Keratinocyte (primary cell): ENCODE results near the gene SCAI. TPM values are rescaled to one million over a fixed set of nuclear protein-coding genes. Genes with fewer than 3 reads are reported as not detected.
"Not testable (repeated sequence)": the region's sequence is repeated elsewhere in the genome, so short reads cannot be mapped to it uniquely, and the experiment has no call there.

Experiments used
- DNase-seq: peaks from one replicate; pipeline ENCODE4 v3.0.0-alpha.2; 2011; ENCODE audit warnings: low read depth, missing footprints, low spot score
- FAIRE-seq: peaks from 2 replicates; lab custom pipeline; 2011; peaks lifted over from hg19 to GRCh38; lab: Jason Lieb, UNC
- H2AFZ ChIP-seq: 2 replicates; pipeline ENCODE4 v1.6.0; 2012; ENCODE audit warnings: low read length, control low read depth, inconsistent platforms; ENCODE audit not compliant: control insufficient read depth
- H3K27ac ChIP-seq: 2 replicates; pipeline ENCODE4 v1.5.1; 2011; ENCODE audit warnings: low read length; ENCODE audit not compliant: control insufficient read depth, insufficient read depth
- H3K27me3 ChIP-seq: 3 replicates; pipeline ENCODE4 v1.6.0; 2011; ENCODE audit warnings: low read length; ENCODE audit not compliant: control insufficient read depth, insufficient read depth; ENCODE audit errors: extremely low read depth
- H3K36me3 ChIP-seq, 2 experiments: 2 replicates in 1 of 2; 3 replicates in 1 of 2; pipeline ENCODE4 v1.5.1; 2011; ENCODE audit warnings: low read length in 2 of 2, mild to moderate bottlenecking in 1 of 2; ENCODE audit not compliant: control insufficient read depth in 2 of 2, insufficient read depth in 2 of 2; ENCODE audit errors: extremely low read depth in 1 of 2
- H3K4me1 ChIP-seq: 3 replicates; pipeline ENCODE4 v1.5.1; 2011; ENCODE audit warnings: low read length; ENCODE audit not compliant: control insufficient read depth, insufficient read depth; ENCODE audit errors: extremely low read depth
- H3K4me2 ChIP-seq: 3 replicates; pipeline ENCODE4 v1.6.0; 2011; ENCODE audit warnings: low read depth, low read length; ENCODE audit not compliant: control insufficient read depth, insufficient read depth; ENCODE audit errors: extremely low read depth
- H3K4me3 ChIP-seq, 3 experiments: fragments of 200-600 bp in 1 of 3; sonication (generic) in 1 of 3; 2 replicates in 2 of 3; 3 replicates in 1 of 3; pipeline ENCODE4 v1.5.1; 2011 to 2016; ENCODE audit warnings: low read length in 3 of 3, mild to moderate bottlenecking in 3 of 3, control low read depth in 2 of 3, inconsistent platforms in 1 of 3, low read depth in 1 of 3, mixed read lengths in 1 of 3, mixed run types in 1 of 3, moderate library complexity in 1 of 3; ENCODE audit not compliant: control insufficient read depth in 2 of 3, insufficient read depth in 2 of 3; ENCODE audit errors: extremely low read depth in 1 of 3
- H3K79me2 ChIP-seq: 2 replicates; pipeline ENCODE4 v1.6.0; 2012; ENCODE audit warnings: low read length; ENCODE audit not compliant: control insufficient read depth, insufficient read depth
- H3K9ac ChIP-seq: 3 replicates; pipeline ENCODE4 v1.6.0; 2011; ENCODE audit warnings: low read length; ENCODE audit not compliant: control insufficient read depth, insufficient read depth; ENCODE audit errors: extremely low read depth
- H3K9me1 ChIP-seq: 3 replicates; pipeline ENCODE4 v1.6.0; 2011; ENCODE audit warnings: low read length; ENCODE audit not compliant: control insufficient read depth, insufficient read depth; ENCODE audit errors: extremely low read depth
- H3K9me3 ChIP-seq: 2 replicates; pipeline ENCODE4 v1.5.1; 2012; ENCODE audit warnings: low read depth, low read length; ENCODE audit not compliant: control insufficient read depth
- H4K20me1 ChIP-seq: 3 replicates; pipeline ENCODE4 v1.6.0; 2011; ENCODE audit warnings: low read length; ENCODE audit not compliant: control insufficient read depth, insufficient read depth; ENCODE audit errors: extremely low read depth
- CTCF ChIP-seq, 3 experiments: IDR thresholded peaks in 1 of 3; conservative IDR thresholded peaks in 1 of 3; optimal IDR thresholded peaks in 1 of 3; 2 replicates in 2 of 3; 3 replicates in 1 of 3; pipeline versions ENCODE3 to v1.5.1; 2011; ENCODE audit warnings: low read length in 3 of 3, mild to moderate bottlenecking in 3 of 3, moderate library complexity in 2 of 3, control low read depth in 1 of 3, inconsistent platforms in 1 of 3; ENCODE audit not compliant: insufficient read depth in 2 of 3; ENCODE audit errors: extremely low read depth in 1 of 3
- EZH2 ChIP-seq: IDR thresholded peaks from one replicate; pipeline ENCODE4 v1.6.1; 2012; ENCODE audit warnings: inconsistent platforms, mild to moderate bottlenecking, low read length, moderate library complexity
- dilution Hi-C: fragments of 300-500 bp; cut with MboI; formaldehyde crosslinking; loops from one replicate; pipeline ENCODE4 v1.7.0; 2020; ENCODE audit warnings: low sequenced_read_pairs; ENCODE audit not compliant: extremely low pct_ligation_motif_present
- polyA plus RNA-seq, 5 experiments: library from polyadenylated mRNA; depleted of rRNA in 3 of 5; stranded (reverse) in 3 of 5; stranded (forward) in 1 of 5; unstranded in 1 of 5; fragments of >200 nt; gene quantifications; 1 replicate in 1 of 5; 2 replicates in 3 of 5; 3 replicates in 1 of 5; pipeline versions ENCODE4 v1.2.1 to v1.2.3, GENCODE V29; 2011 to 2012; ENCODE audit warnings: missing spikeins in 2 of 5, low read depth in 1 of 5, low replicate concordance in 1 of 5

Gene SCAI
- polyA plus RNA-seq, 1 donor (not counting 4 experiments of a cell fraction or from before 2014, with no cell fraction given), result 3.0 TPM

DNA sequence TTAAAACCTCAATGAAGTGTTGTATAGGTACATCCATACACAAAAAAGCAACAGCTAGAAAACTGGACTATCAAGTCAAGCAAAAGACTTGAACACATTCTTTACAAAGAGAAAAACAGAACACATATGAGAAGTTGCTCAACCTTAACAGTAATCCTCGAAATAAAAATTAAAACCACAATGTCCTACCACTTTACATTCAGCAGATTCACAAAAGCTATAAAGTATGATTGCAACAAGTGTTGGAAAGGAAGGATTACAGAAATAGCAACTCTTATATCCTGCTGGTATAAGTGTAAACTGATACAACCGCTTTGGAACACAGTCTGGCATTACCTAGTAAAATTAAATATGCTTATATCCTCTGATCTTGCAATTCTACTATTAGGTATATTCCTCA lies 173.9 kb downstream of the SCAI start:
- TF ChIP-seq EZH2, result no peak
- TF ChIP-seq CTCF (optimal IDR thresholded peaks at IDR 0.05 in 1 of 3, IDR thresholded peaks at IDR 0.05 in 1 of 3, conservative IDR thresholded peaks at IDR 0.05 in 1 of 3; ENCODE audit: extremely low read depth in 1 of 3, insufficient read depth in 2 of 3, low read length in 3 of 3), result no peak
- Histone ChIP-seq H4K20me1 (no peaks in the 10 kb centered on the region), H3K27me3 (no peaks in the 10 kb centered on the region), H3K4me1 (no peaks in the 10 kb centered on the region), H2AFZ (no peak overlapping the region), H3K4me3 (no peak overlapping the region), H3K27ac (no peak overlapping the region), H3K79me2 (no peaks in the 10 kb centered on the region), H3K4me2 (no peak overlapping the region), H3K36me3 (no peaks in the 10 kb centered on the region), H3K9me3 (no peaks in the 10 kb centered on the region), H3K9ac (no peak overlapping the region), H3K9me1 (no peaks in the 10 kb centered on the region)
- dilution Hi-C loops, result no loop called here
- DNase-seq (no peak), FAIRE-seq (no peak)

DNA sequence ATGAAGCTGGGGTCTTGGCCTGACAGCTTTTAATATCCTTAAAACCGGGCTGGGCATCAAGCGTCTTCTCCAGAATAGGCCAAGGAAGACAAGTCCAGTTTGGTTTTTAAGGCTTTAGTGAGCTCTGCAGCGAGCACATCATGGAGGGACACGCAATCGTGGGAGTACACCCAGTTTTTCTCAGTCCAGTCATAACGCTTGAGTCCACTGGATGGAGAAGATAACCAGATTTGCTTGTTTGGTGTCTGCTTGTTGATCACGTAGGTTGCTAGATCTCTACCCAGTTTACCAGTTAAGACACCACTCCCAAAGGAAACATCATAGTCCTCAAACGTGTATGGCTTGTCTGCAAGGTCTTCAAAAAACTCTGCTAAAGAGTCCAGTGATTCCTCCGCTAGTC lies 175.1 kb downstream of the SCAI start:
- H3K36me3 ChIP-seq, result no peaks in the 10 kb centered on the region
- no peak for FAIRE-seq
- H3K27ac ChIP-seq, result no peak overlapping the region
- no peak overlapping the region for H3K4me2 ChIP-seq
- no peak for DNase-seq
- TF ChIP-seq EZH2 (no peak), CTCF (optimal IDR thresholded peaks at IDR 0.05 in 1 of 3, IDR thresholded peaks at IDR 0.05 in 1 of 3, conservative IDR thresholded peaks at IDR 0.05 in 1 of 3; ENCODE audit: extremely low read depth in 1 of 3, insufficient read depth in 2 of 3, low read length in 3 of 3) (no peak)
- H3K9ac ChIP-seq, result no peak overlapping the region
- no peak overlapping the region for H2AFZ ChIP-seq
- H3K9me3 ChIP-seq, result no peaks in the 10 kb centered on the region
- H3K9me1 ChIP-seq, result no peaks in the 10 kb centered on the region
- H3K27me3 ChIP-seq, result no peaks in the 10 kb centered on the region
- dilution Hi-C loops, result no loop called here
- H4K20me1 ChIP-seq, result no peaks in the 10 kb centered on the region
- H3K79me2 ChIP-seq, result no peaks in the 10 kb centered on the region
- no peak overlapping the region for H3K4me3 ChIP-seq
- no peaks in the 10 kb centered on the region for H3K4me1 ChIP-seq

DNA sequence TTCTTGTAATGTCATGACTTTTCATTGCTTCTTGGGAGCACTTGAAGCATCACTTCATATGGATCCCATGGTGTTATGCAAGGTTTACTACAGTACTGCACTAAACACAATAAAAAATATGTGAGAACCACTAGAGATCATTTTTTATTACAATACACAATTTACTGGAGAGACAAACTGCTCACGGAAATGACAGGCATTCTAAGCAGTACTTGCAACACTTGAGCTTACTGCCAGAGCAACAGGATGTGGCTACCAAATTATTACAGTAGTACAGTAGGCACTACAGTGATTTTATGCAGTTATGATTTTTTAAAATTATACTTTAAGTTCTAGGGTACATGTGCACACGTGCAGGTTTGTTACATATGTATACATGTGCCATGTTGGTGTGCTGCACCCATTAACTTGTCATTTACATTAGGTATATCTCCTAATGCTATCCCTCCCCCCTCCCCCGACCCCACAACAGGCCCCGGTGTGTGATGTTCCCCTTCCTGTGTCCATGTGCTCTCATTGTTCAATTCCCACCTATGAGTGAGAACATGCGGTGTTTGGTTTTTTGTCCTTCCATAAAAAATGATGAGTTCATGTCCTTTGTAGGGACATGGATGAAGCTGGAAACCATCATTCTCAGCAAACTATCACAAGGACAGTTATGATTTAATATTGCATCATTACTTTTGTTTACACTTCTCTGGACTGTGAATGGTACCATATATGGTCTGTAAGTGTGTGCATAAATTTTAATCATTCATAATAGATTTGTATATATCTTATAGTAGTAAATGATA lies 177.4 kb downstream of the SCAI start:
- FAIRE-seq, H3K36me3 ChIP-seq, DNase-seq, dilution Hi-C loops, H3K27me3 ChIP-seq, H4K20me1 ChIP-seq, H3K9me3 ChIP-seq, H3K4me3 ChIP-seq, H3K4me2 ChIP-seq, H3K4me1 ChIP-seq, H3K79me2 ChIP-seq, H2AFZ ChIP-seq, H3K27ac ChIP-seq, H3K9ac ChIP-seq, H3K9me1 ChIP-seq: not testable (repeated sequence)
